Activated CD8-positive, alpha-beta memory T cell treated with anti-CD3 and anti-CD28 coated beads for 48 hours (primary cell): ENCODE results near the gene ERF.

Experiments
- DNase-seq, 3 experiments: peaks; one replicate each; pipeline ENCODE4 v3.0.0-alpha.2; 2020; ENCODE audit warnings: low read depth in 2 of 3, low spot score in 2 of 3

ERF gene

DNA sequence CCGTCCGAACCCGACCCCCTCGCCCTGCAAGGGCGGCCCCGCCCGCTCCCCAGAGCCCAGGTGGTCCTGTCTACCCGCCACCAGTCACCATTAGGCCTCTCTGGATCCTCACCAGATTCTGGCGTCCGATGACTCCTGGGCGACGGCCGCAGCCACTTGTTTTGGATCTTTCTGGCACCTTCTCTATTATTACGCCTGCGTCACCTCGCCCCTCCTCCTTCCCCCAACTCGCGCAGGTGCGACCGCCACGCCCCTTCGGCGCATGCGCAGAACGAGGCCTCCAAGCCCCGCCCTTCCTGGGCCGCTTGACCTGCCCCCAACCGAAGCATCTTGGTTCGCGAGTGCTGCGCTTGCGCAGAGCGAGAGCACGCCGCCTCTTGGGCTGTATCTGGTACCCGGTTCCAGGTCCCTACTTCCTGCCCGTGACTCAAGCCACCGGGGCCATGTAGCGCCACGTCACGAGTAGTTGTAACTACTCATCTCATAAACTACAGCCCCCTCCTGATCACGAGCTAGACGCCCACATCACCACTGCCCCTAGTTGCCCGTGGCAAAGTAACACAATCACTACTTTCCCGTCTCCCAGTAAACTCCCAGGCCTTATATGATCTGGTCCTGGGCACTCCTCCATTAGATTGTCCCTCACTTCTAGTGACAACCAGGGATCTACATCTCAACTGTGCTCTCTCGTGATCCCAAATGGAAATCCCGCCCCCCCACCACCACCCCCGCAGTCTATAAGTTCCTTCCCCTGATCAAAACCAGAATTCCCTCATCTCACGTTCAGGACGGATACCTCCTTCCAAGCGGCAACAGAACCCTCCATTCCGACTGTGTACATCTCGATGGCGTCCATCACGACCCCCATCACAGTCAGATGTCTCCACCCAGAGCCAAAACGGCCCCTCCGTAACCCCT is 37.1 kb downstream of the ERF start, which contains the start of gene DEDD2:
Gene DEDD2, minus strand, starts transcription at position 158 of the 918 bp plus-strand sequence. CDS start 670 bp downstream, outside the sequence.
- DNase-seq, result peak; percentile 99 to 100 (median 100)

- no peak for DNase-seq
These were observed 38.0 kb downstream of the ERF start for GRCh38 chr19:42216653-42217519.

DNA sequence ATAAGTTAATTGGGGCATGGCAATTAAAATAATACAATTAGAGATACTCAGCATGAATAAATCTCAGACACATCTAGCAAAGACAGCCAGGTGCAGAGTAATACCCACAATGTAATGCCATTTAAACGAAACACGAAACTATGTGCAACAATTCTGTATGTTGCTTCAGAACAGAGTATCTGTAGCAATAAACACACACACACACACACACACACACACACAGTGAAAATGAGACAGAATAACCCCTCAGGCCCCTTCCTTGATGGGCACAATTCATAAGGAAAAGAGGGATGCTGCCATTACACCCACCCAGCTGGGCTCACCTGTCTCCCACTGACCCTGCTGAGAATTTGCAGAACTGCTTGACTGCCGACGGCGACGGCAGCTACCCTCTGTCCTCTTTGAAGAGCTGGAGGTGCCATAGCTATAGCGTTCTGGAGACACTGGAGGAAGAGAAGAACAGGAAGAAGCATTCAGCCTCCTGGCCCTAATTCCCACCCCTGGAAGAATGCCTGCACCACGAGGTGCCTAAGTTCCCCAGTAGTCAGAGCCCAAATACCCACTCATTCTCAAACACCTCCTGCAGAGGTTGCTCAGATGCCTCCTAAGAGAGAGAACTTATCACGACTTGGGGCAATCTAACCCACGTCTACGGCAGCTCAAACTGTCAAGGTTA is 40.0 kb downstream of the ERF start:
- no peak for DNase-seq

- DNase-seq, result no peak
These were observed 42.0 kb downstream of the ERF start for GRCh38 chr19:42212886-42213285.

DNA sequence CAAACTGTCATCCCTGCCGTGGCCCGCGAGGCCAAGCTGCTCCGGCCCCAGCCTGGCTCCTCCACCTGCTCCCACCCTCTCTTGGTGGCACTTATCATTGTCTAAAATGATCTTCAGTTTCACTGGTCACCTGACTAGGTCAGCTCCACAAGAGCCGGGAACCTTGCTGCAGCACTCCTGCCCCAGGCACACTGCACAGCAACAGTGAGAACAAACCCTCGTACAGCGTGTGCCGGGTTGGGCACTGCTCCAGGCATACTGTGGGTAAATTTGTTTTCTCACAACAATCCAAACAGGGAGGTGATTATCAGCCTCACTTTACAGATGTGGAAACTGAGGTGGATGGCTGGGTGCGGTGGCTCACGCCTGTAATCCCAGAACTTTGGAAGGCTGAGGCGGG is 46.3 kb downstream of the ERF start:
- DNase-seq, result no peak

DNA sequence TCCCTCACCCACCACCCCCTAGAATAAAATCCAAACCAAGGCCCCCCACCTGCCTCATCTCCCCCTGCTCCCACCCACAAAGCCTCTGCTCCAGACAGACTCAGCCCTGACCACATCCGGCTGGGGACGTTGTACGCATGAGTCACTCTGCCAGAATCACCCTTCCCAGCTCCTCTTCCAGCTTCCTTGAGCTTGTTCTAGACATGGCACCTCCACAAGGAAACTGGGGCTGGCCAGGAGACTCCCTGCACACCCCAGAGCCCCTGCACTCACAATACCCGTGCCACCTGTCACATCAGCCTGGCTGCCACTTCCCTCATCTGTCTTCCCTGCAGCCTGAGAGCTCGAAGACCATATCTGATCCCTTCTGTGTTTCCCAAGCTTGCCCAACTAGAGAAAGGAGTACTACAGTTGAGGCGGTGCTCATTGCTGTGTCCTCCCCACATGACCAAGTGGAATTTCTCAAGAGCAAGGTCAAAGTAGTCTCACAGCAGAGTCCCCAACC is 47.1 kb downstream of the ERF start:
- no peak for DNase-seq

- DNase-seq, result no peak
These were observed 47.8 kb downstream of the ERF start for GRCh38 chr19:42206871-42207755.

GRCh38 chr19:42204664-42205063 is 50.3 kb downstream of the ERF start:
- DNase-seq, result no peak

- DNase-seq, result no peak
These were observed 51.2 kb downstream of the ERF start for GRCh38 chr19:42203700-42204099.

DNA sequence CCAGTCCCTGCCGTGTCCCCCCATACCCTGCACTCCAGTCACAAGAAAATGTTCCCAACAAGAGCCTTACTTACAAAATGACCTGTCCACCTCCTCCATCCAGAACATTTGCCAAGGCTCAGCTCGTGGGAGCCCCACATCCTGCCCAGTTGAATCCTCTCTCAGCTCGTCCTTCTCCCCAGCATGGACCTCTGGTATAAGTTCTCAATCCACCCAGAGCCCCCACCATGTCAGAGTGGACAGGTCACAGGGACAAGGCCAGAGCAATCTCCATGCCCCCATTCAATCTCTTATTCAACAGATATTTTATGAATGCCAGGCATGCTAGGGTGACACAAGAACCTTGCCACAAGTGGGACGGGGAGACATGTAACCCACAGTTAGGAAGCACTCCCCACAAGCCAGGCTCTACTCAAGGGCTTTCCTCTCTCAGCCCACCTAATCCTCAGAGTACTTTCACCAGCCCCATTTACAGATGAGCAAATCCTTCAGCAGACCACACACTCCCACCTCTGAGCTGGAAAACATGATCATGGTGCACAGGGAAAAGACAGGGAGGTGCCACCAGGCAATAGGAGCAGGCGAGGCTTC is 52.5 kb downstream of the ERF start:
- no peak for DNase-seq

DNA sequence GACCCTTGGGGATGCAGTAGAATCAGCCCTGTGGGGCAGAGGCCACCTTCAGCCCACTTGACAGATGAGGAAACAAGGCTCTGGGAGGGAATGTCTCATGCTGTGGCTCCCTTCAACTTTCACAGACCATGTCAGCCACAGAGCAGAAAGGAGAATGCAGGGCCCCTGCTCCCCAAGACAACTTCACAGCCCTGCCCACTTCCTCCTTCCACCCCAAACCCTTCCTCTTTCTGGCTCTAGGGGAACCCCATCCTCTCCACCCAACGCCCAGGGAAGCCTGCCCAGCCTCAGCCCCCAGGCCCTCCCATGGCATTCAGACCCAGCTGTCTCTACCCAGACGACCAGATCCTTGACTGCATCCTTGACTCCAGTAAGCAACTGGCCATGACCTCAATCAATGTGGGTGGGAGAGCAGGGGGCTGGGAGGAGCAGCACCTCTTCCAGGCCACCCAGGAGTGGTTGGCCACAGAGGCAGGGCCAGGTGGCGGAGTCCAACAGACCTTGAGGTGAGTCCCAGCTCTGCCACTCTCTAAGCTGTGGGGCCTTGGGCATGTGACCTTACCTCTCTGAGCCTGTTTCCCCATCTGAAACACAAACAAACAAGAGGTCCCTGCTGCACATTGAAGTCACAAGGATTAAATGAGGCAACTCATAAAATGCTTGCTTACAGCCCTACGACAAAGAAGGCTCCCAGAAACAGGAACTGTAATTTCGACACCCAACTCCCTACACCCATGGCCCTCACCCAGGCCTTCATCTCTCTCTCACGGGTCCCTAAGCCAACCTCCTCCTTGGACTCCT is 53.2 kb downstream of the ERF start:
- no peak for DNase-seq

DNA sequence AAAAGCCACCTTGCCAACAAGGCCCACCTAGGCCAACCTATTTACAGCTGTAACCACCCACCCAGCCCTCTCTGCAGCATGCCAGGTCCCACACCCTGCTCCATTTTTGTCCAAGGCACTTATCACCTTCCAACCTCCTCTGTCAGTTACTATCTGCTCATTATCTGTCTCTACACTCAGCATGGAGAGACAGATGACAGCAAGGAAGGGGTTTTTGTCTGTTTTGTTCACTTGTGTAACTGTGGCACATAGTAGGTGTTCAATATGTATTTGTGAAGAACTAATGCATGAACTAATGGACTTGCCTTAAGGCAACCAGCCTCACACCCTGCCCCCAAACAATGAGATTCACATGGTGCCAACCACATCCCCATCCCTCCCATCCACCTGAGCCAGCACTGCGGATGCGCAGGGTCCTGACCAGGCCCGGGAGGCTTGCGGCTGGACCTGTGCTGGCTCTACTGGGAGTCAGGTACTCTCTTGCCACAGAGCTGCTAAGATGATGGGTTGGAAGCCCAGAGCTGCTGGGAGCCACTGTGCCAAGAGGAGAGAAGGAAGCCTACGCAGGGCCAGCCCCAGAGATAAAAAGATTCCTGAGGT is 54.7 kb downstream of the ERF start:
- no peak for DNase-seq

DNA sequence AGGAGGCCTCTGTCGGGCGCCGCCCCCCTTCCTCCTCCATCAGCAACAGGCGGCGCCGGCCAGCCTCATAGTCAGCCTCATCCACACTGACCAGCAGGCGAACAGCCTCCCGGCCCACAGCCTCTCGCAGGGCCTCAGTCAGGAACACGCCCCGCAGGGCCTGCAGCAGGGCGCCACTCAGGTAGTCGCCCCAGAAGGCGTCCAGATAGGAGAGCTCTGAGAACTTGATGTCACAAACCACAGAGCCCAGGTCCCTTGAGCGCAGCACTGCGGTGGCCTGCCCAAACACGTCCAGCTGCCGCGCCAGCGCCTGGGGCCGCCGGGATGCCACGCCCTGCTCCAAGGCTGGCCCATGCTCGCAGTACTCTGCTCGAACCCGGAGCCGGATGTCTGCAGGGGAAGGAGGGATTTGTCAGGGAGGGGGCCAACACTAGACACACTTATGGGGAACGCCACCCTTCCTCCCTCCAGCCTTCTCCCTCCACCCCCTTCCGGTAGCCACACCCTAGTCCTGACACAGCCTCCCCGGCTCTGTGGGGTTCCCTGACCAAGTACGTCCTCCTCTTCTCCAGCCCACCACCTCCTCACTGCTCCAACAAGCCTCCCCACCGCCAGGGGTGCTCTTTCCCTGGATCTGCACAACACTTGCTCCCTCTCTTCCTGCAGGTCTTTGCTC is 55.4 kb downstream of the ERF start:
- no peak for DNase-seq

- no peak for DNase-seq
These were observed 56.1 kb downstream of the ERF start for GRCh38 chr19:42198676-42199439.
